Measurements from ENCODE around the gene CDC42EP5.

DNA sequence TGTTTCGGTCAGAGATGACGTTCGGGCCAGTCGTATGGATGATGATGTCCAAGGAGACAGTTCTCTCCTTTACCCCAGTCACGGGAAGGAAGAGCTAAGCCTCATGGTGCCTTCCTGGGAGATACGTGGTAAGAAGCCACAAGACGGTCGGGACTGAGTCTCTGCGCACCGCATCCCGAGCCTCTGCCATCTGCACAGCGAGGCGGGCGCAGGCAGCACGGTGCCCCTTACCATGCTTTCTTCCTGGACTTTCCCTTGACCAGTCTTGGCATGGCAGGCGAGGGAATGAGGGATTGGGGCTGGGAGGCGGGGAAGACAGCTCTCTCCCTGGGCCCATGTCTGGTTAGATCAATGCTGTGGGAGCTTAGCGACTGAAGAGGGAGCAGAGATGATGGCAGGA is 19.5 kb upstream of the CDC42EP5 start:
- TF ChIP-seq POLR2A (IDR thresholded peaks at IDR 0.05; ENCODE audit: low read depth, low read length) (no peak), TAF1 (IDR thresholded peaks at IDR 0.05; ENCODE audit: borderline replicate concordance, low read depth, low read length) (no peak)
